HepG2 (cell line): ENCODE measurements around the gene C1orf141. TPM values are rescaled to one million over a fixed set of nuclear protein-coding genes. Genes with fewer than 3 reads are reported as not detected.

Experiments
- FOXK2 ChIP-seq: fragments of 450-650 bp; IDR thresholded peaks from 2 replicates; pipeline ENCODE4 v1.6.1; 2016
- HNF1A ChIP-seq, 2 experiments: sonication (generic) in 1 of 2; formaldehyde crosslinking in 1 of 2; IDR thresholded peaks; 2 replicates each; pipeline versions ENCODE4 v1.4.0 to v1.6.1; 2016 to 2020; ENCODE audit warnings: borderline replicate concordance in 1 of 2, low read depth in 1 of 2, mild to moderate bottlenecking in 1 of 2, missing genetic modification reagents in 1 of 2
- NR1H2 ChIP-seq: sonication (generic); formaldehyde crosslinking; IDR thresholded peaks from 2 replicates; pipeline ENCODE4 v1.8.1; 2022; ENCODE audit warnings: low read depth, missing genetic modification reagents, borderline replicate concordance
- SOX6 ChIP-seq, 2 experiments: fragments of 450-650 bp in 1 of 2; sonication (generic) in 1 of 2; formaldehyde crosslinking in 1 of 2; IDR thresholded peaks; 2 replicates each; pipeline versions ENCODE4 v1.4.0 to v1.6.1; 2017 to 2020; ENCODE audit warnings: antibody characterized with exemption in 1 of 2, mild to moderate bottlenecking in 1 of 2, missing genetic modification reagents in 1 of 2
- TCF7 ChIP-seq: sonication (generic); IDR thresholded peaks from 2 replicates; pipeline ENCODE4 v1.6.1; 2016; ENCODE audit warnings: antibody characterized with exemption, low read depth
- ZBTB40 ChIP-seq, 2 experiments: fragments of 450-650 bp in 1 of 2; sonication (generic) in 1 of 2; formaldehyde crosslinking in 1 of 2; IDR thresholded peaks; 2 replicates each; pipeline versions ENCODE4 v1.6.1 to v1.8.0; 2016 to 2022; ENCODE audit warnings: antibody characterized with exemption in 1 of 2, mild to moderate bottlenecking in 1 of 2, missing genetic modification reagents in 1 of 2
- ZIK1 ChIP-seq: sonication (generic); formaldehyde crosslinking; IDR thresholded peaks from 2 replicates; pipeline ENCODE4 v1.5.0; 2020; ENCODE audit warnings: mild to moderate bottlenecking, low read depth, missing genetic modification reagents, borderline replicate concordance
- ZNF180 ChIP-seq: sonication (generic); formaldehyde crosslinking; IDR thresholded peaks from 2 replicates; pipeline ENCODE4 v1.4.0; 2020; ENCODE audit warnings: low read depth, missing genetic modification reagents, borderline replicate concordance
- ZNF276 ChIP-seq: sonication (generic); formaldehyde crosslinking; IDR thresholded peaks from 2 replicates; pipeline ENCODE4 v1.4.0; 2020; ENCODE audit warnings: mild to moderate bottlenecking, low read depth, missing genetic modification reagents
- ZNF337 ChIP-seq: sonication (generic); formaldehyde crosslinking; IDR thresholded peaks from 2 replicates; pipeline ENCODE4 v1.5.1; 2020; ENCODE audit warnings: missing genetic modification reagents, low read depth, mild to moderate bottlenecking, borderline replicate concordance
- polyA plus RNA-seq, 8 experiments: library from polyadenylated mRNA; depleted of rRNA in 3 of 8; stranded (reverse) in 7 of 8; unstranded in 1 of 8; fragments of >200 nt; fragmentation: Illumina TruSeq in 4 of 8; extraction: Trizol in 4 of 8; gene quantifications; 2 replicates each; pipeline versions ENCODE4 v1.2.1 to v1.2.3, GENCODE V29; 2011 to 2016; ENCODE audit warnings: low read depth in 4 of 8, missing spikeins in 1 of 8, mixed read lengths in 1 of 8; ENCODE audit not compliant: insufficient read depth in 1 of 8
- total RNA-seq, 5 experiments: library from RNA; depleted of rRNA; stranded (reverse); fragments of >200 nt; fragmentation: Illumina TruSeq; extraction: Trizol; gene quantifications; 2 replicates each; pipeline ENCODE4 v1.2.3, GENCODE V29; 2016; ENCODE audit warnings: low read depth in 1 of 5

The C1orf141 gene
- total and polyA plus RNA-seq, 2 of the 13 experiments (the other 11 are each of a cell fraction or from before 2014, with no cell fraction given), result not detected

- TF ChIP-seq ZNF337 (CRISPR knock-in tag) (no peak; the same call in 1 of the 2 replicates), TCF7 (no peak), ZIK1 (no peak; the same call in 1 of the 2 replicates), NR1H2 (CRISPR knock-in tag) (no peak), ZBTB40 (IDR thresholded peaks at IDR 0.05) (no peak), ZBTB40 (CRISPR knock-in tag; IDR thresholded peaks at IDR 0.05) (peak; percentile 74), FOXK2 (no peak), SOX6 (IDR thresholded peaks at IDR 0.05) (no peak), SOX6 (CRISPR knock-in tag; IDR thresholded peaks at IDR 0.05) (peak; percentile 84), HNF1A (IDR thresholded peaks at IDR 0.05; ENCODE audit: low read depth) (0 out of 2 replicates have a peak, but pooled peaks have one; percentile 20), HNF1A (CRISPR knock-in tag; IDR thresholded peaks at IDR 0.05; ENCODE audit: borderline replicate concordance) (peak; percentile 62; the same call in 1 of the 2 replicates), ZNF180 (CRISPR knock-in tag) (no peak), ZNF276 (CRISPR knock-in tag) (peak; percentile 63; the same call in 1 of the 2 replicates)
Measured at GRCh38 chr1:67053785-67054772, 80.7 kb downstream of the C1orf141 start, which contains the start of gene SLC35D1 (continued).
